ENCODE measurements around the gene FGF9. TPM values are rescaled to one million over a fixed set of nuclear protein-coding genes. Genes with fewer than 3 reads are reported as not detected.

Gene FGF9
- total RNA-seq, 4 donors from 2014 or later: 0.22 to 0.82 (median 0.38) TPM; not detected in 1

GRCh38 chr13:21710163-21710562, 39.3 kb downstream of the FGF9 start:
- no peak for TF ChIP-seq CTCF (IDR thresholded peaks at IDR 0.05; ENCODE audit: low read depth)

GRCh38 chr13:21717817-21718216, 46.9 kb downstream of the FGF9 start:
- TF ChIP-seq CTCF (IDR thresholded peaks at IDR 0.05; ENCODE audit: low read depth): no peak

GRCh38 chr13:21719463-21719862, 48.6 kb downstream of the FGF9 start:
- no peak for TF ChIP-seq CTCF (IDR thresholded peaks at IDR 0.05; ENCODE audit: low read depth)

- no peak for TF ChIP-seq CTCF (IDR thresholded peaks at IDR 0.05; ENCODE audit: low read depth)
These were observed 53.1 kb downstream of the FGF9 start for GRCh38 chr13:21723807-21724505.

- TF ChIP-seq CTCF (IDR thresholded peaks at IDR 0.05; ENCODE audit: low read depth): no peak
These were observed 59.5 kb downstream of the FGF9 start for GRCh38 chr13:21730186-21730880.

GRCh38 chr13:21733475-21734263, 62.8 kb downstream of the FGF9 start:
- TF ChIP-seq CTCF (IDR thresholded peaks at IDR 0.05; ENCODE audit: low read depth): no peak

GRCh38 chr13:21734961-21735360, 64.1 kb downstream of the FGF9 start:
- no peak for TF ChIP-seq CTCF (IDR thresholded peaks at IDR 0.05; ENCODE audit: low read depth)

Data from subcutaneous adipose tissue (tissue), 4 donors.